GM18951 (cell line): ENCODE measurements around the gene TMEM54.

Experiments used
- POLR2A ChIP-seq: IDR thresholded peaks from 4 replicates; pipeline ENCODE4 v1.6.1; 2011; ENCODE audit warnings: mild to moderate bottlenecking; ENCODE audit not compliant: insufficient read length, insufficient read depth; ENCODE audit errors: extremely low read depth
- in situ Hi-C: fragments of 300-500 bp; cut with MboI; formaldehyde crosslinking; loops from one replicate; pipeline ENCODE4 v1.12.0; 2022; ENCODE audit warnings: low sequenced_read_pairs, mixed read lengths, inconsistent platforms; ENCODE audit not compliant: unreplicated experiment

The TMEM54 gene

GRCh38 chr1:32894681-32895080 is 6.5 kb downstream of the TMEM54 start:
- in situ Hi-C loops = no loop called here
- no peak for TF ChIP-seq POLR2A

GRCh38 chr1:32894019-32894600 is 7.1 kb downstream of the TMEM54 start:
- no peak for TF ChIP-seq POLR2A
- in situ Hi-C loops = no loop called here

GRCh38 chr1:32893198-32894018 is 7.8 kb downstream of the TMEM54 start:
- no peak for TF ChIP-seq POLR2A
- in situ Hi-C loops = no loop called here

DNA sequence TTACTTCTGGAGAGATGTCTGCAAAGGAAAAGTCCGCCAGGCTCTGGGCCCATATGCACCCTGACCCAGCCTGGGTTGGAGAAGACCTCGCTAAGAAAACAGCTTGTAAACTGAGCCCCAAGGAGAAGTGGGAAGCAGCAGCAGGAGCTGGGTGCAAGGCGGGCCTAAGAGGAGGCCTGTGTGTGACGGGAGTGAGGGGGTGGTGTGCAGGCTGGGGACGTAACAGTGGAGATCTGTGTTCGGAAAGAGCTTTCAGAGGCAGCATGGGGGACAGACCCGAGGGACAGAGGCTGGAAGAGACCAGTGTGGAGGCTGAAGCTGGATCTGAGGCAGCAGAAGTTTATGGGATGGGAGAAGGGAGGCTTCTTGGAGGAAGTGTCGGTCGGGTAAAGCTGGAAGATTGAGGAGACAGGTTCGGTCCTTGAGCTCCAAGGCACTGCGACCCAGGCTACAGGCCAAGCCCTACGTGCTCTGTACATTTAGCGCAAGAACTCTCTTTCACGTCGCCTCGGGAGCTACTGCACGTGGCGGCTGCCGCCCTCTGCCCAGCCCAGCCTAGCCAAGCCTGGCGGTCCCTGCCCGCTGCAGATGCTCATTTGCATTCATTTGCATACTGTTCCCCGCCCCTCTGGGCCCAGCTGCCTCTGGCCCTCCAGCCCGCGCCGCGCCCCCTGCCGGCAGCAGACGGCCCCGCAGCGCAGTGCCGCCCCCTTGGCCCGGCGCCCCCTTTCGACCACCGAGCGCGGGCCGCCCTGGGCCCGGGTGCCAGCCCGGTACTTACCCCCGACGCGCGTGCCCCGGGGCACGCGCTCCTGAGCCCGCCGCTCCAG is 8.6 kb downstream of the TMEM54 start:
- in situ Hi-C loops = no loop called here
- no peak for TF ChIP-seq POLR2A

DNA sequence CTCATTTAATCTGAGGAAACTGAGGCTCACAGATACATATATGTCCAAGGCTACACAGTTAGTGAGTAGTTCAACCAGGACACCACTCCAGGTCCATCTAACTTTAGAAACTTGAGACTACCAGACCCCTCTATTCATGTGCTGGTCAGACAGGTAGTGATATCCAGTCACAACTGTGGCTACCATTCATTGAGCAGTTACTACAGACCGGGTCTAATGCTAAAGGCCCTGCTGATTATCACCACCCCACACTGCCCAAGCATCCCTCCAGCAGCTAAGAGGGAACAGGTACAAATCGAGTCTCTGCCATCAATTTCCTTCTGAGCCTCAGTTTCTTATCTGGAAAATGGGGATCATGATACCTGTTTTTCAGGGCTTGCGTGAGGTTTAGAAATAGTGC is 9.6 kb downstream of the TMEM54 start:
- no peak for TF ChIP-seq POLR2A
- in situ Hi-C loops = no loop called here

- no peak for TF ChIP-seq POLR2A
- in situ Hi-C loops = no loop called here
Measured at GRCh38 chr1:32891241-32891570, 10.0 kb downstream of the TMEM54 start.

GRCh38 chr1:32890516-32891240 is 10.5 kb downstream of the TMEM54 start:
- in situ Hi-C loops = no loop called here
- no peak for TF ChIP-seq POLR2A

DNA sequence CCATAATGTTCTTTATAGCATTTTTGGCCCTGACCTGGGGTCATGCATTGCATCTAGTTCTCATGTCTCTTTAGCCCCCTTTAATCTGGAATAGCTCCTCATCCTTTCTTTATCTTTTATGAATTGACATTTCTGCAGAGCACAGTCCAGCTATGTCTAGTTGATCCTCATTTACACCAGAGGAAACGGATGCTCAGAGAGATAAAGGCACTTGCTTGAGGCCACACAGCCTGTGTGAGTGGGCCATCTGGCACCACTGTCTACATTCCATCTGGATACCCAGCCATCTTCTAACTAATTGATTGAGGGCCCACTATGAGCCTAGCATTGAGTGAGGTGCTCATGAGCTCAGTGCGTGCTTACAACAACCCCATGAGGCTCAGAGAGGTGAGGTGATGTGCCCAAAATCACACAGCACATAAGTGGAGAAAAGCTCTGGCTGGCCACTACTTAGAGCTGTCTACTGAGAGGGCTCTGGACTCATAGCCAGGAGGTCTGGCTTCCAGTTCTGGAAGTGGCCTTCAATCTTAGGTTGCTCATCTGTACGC is 11.4 kb downstream of the TMEM54 start:
- no peak for TF ChIP-seq POLR2A
- in situ Hi-C loops = no loop called here

GRCh38 chr1:32888677-32889420 is 12.3 kb downstream of the TMEM54 start:
- no peak for TF ChIP-seq POLR2A
- in situ Hi-C loops = no loop called here

DNA sequence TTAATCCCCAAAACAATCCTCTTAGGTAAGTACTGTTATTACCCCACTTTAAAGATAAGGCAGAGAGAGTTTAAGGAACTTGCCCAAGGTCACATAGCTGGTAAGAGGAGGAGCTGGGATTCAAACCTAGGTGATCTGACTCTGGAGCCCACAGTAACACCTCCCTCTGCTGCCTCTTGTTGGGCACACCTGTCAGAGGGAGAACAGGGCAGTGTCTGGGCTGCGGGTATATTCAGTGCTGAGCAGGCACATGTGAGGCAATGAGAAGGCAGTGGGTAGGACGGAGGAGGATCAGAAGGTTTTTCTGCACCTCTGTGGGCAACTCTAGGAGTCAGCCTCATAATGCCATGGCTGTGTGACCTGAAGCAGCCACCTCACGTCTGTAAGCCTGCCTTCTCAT is 13.1 kb downstream of the TMEM54 start:
- no peak for TF ChIP-seq POLR2A

DNA sequence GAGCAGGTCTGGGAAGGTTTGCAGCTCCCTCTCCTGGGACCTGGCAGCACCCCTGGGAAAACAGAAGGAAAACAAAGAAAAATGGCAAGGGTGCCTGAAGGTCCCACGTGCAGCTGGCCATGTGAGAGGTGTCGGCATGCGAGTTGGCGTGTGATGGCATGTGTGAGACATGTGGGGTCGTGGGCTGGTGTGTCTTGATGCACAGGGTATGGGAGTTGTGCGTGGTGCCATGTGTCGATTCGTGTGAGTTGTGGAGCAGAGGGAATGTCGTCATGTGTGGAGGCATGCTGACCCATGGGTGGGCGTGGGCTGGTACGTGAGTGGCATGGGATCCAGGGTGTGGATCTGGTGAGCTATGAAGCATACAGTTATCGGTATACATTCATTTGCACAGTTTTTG is 13.6 kb downstream of the TMEM54 start:
- no peak for TF ChIP-seq POLR2A
- in situ Hi-C loops = no loop called here

More for the DNA sequence above, 13.1 kb downstream of the TMEM54 start:
- in situ Hi-C loops = no loop called here

DNA sequence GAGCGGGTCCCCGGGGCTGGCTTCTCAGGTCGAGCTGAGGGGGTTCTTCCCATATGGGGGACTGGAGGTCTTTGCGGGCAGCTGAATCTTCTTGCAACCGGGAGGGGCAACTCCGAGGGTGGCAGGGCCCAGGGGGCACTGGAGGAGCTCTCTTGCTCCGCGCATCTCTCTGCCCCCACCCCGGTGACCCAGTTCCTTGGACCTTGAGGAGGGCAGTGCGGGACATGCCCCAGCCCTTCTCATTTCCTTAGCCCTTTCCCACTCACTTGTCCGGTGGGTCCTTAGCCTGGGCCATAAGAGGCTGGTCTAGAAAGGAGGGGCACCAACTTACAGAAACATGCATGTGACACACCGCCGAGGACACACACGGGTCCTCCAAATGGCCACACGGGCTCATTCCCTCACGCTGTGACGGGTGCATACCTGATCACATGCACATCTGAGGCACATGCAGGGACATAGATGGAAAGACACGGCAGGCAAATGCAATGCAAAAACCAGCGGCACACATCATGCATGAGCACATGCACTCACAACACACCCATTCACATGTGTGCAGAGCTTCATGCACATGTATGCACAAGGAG is 14.3 kb downstream of the TMEM54 start:
- no peak for TF ChIP-seq POLR2A
- in situ Hi-C loops = no loop called here
